Calu3 (cell line): ENCODE data around the gene LETM1. TPM values are rescaled to one million over a fixed set of nuclear protein-coding genes. Genes with fewer than 3 reads are reported as not detected.
A peak's percentile ranks its signal among the peaks of the same experiment; 100 is the strongest.

Source experiments
- BruUV-seq: library from RNA; stranded (reverse); fragments of 400-500 nt; replicated peaks from 2 replicates; lab custom pipeline; 2021; lab: Mats Ljungman, UMichigan
- CTCF ChIA-PET: fragments of 300-600 bp; sonication (Branson Sonifier 250); formaldehyde crosslinking; loops from one replicate; lab custom pipeline; 2022; ENCODE audit warnings: antibody characterized with exemption; lab: Charles Lee
- DNase-seq: peaks from one replicate; pipeline ENCODE4 v3.0.0; 2022
- H3K27ac Mint-ChIP-seq: one replicate; pipeline ENCODE4 v1.8.0; 2022; ENCODE audit warnings: mixed read lengths; ENCODE audit not compliant: unreplicated experiment
- H3K27me3 Mint-ChIP-seq: one replicate; pipeline ENCODE4 v1.8.0; 2022; ENCODE audit warnings: mixed read lengths; ENCODE audit not compliant: unreplicated experiment
- H3K36me3 Mint-ChIP-seq: one replicate; pipeline ENCODE4 v1.8.0; 2022; ENCODE audit warnings: mild to moderate bottlenecking, moderate library complexity, mixed read lengths; ENCODE audit not compliant: insufficient read depth, unreplicated experiment
- H3K4me1 Mint-ChIP-seq: one replicate; pipeline ENCODE4 v1.8.0; 2022; ENCODE audit warnings: mild to moderate bottlenecking, low read depth, mixed read lengths; ENCODE audit not compliant: unreplicated experiment
- H3K4me3 Mint-ChIP-seq: one replicate; pipeline ENCODE4 v1.8.0; 2022; ENCODE audit warnings: mild to moderate bottlenecking, low read depth, moderate library complexity, mixed read lengths; ENCODE audit not compliant: unreplicated experiment
- H3K9me3 Mint-ChIP-seq: one replicate; pipeline ENCODE4 v1.8.0; 2022; ENCODE audit warnings: low read depth, mixed read lengths; ENCODE audit not compliant: unreplicated experiment
- intact Hi-C: fragments of 100-400 bp; cut with micrococcal nuclease; formaldehyde crosslinking; loops from one replicate; pipeline ENCODE4 v1.10.0; 2022; ENCODE audit not compliant: unreplicated experiment
- total RNA-seq: library from RNA; stranded (reverse); gene quantifications from 2 replicates; pipeline ENCODE4 v1.2.3, GENCODE V29; 2022
- TF ChIP-seq, protein P1 (sequence below): fragments of 200-600 bp; IDR thresholded peaks from one replicate; pipeline ENCODE4 v1.8.0; 2022; ENCODE audit warnings: antibody characterized with exemption; ENCODE audit not compliant: unreplicated experiment

LETM1 gene
- total RNA-seq, 1 experiment from 2014 or later, result 47.2 TPM

DNA sequence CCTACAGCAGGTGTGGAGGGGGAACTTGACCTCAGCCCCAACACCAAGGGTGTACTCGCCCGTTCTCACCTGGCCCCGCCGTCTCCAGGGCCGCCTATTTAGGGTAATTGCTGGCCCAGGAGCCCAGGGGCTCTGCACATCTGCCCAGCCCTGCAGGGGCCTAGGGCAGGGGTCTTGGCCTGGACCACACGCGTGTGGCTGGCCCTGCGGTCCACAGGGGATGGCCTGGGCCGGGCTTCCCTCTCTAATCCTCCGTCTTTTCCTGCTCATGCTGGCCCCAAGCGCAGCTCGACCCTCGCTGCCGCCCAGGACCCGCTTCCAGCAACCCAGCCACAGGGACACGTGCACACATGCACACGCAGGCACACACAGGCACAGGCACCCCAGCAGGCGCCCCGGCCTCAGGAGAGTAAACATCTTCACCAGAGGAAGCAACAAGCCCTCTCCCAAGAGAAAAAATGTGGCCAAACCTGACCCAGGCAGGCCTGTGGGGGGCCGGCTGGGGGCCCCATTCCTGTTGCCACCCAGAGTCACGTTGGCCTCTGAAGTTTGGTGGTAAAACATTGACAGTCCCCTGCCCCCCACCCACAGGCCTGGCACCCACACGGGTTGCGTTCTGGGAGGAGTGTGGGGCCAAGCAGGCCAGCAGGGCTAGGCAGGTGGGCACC, 87.5 kb downstream of the LETM1 start:
- peaks cover 10% of the 10 kb centered on the region for H3K36me3 Mint-ChIP-seq
- H3K4me1 Mint-ChIP-seq, result peaks cover 14% of the 10 kb centered on the region
- BruUV-seq, result no TSS peak
- peak overlapping the region; percentile 46 for H3K27ac Mint-ChIP-seq
- H3K27me3 Mint-ChIP-seq, result no peaks in the 10 kb centered on the region
- peak; percentile 70 for DNase-seq
- H3K9me3 Mint-ChIP-seq, result no peaks in the 10 kb centered on the region
- CTCF ChIA-PET, result interaction anchor here (0.6 to 1.4 kb wide), 6 partner anchors 8 to 35 kb away, joined by 3 to 20 read pairs (median 6); no protein-coding TSS in a partner anchor
- intact Hi-C loops, result no loop called here
- TF ChIP-seq, protein P1, sequence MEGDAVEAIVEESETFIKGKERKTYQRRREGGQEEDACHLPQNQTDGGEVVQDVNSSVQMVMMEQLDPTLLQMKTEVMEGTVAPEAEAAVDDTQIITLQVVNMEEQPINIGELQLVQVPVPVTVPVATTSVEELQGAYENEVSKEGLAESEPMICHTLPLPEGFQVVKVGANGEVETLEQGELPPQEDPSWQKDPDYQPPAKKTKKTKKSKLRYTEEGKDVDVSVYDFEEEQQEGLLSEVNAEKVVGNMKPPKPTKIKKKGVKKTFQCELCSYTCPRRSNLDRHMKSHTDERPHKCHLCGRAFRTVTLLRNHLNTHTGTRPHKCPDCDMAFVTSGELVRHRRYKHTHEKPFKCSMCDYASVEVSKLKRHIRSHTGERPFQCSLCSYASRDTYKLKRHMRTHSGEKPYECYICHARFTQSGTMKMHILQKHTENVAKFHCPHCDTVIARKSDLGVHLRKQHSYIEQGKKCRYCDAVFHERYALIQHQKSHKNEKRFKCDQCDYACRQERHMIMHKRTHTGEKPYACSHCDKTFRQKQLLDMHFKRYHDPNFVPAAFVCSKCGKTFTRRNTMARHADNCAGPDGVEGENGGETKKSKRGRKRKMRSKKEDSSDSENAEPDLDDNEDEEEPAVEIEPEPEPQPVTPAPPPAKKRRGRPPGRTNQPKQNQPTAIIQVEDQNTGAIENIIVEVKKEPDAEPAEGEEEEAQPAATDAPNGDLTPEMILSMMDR, result no peak
- peak overlapping the region; percentile 62 for H3K4me3 Mint-ChIP-seq

DNA sequence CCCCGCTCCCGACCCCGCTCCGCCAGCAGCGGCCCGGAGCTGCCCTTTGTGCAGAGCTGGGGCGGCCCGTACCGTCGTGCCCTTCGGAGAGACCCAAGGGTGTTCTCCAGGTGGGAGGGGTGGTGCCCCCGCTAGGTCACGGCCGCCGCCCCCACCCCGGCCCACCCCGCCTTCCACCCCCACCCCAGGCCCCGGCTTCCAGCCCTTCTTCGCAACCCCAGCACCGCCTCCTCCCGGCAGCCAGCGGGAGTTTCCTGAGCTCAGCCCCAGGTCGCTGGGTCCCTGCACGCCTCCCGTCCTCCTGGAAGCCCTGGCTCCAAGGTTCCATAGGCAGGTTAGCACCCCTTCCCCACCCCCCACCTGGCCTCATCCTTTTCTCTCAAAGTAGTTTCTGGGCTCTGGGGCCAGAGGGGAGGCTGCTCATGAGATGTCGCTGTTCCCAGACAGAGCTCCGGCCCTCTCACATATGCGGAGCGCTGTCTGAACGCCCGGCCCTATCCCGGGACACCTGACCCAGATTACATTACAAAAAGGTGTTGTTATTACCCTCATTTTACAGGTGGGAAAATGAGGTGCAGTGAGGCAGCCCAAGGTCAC, 88.1 kb downstream of the LETM1 start:
- CTCF ChIA-PET, result interaction anchor here (0.6 to 1.4 kb wide), 8 partner anchors 9 to 47 kb away, joined by 3 to 20 read pairs (median 6); partner anchors contain the start of genes TACC3 and TMEM129
- no TSS peak for BruUV-seq
- intact Hi-C loops, result no loop called here
- H3K27me3 Mint-ChIP-seq, result no peaks in the 10 kb centered on the region
- DNase-seq, result peak; percentile 75
- peak overlapping the region; percentile 62 for H3K4me3 Mint-ChIP-seq
- TF ChIP-seq, protein P1, result no peak
- peaks cover 14% of the 10 kb centered on the region for H3K4me1 Mint-ChIP-seq
- H3K9me3 Mint-ChIP-seq, result no peaks in the 10 kb centered on the region
- H3K36me3 Mint-ChIP-seq, result peaks cover 10% of the 10 kb centered on the region
- no peak overlapping the region for H3K27ac Mint-ChIP-seq

DNA sequence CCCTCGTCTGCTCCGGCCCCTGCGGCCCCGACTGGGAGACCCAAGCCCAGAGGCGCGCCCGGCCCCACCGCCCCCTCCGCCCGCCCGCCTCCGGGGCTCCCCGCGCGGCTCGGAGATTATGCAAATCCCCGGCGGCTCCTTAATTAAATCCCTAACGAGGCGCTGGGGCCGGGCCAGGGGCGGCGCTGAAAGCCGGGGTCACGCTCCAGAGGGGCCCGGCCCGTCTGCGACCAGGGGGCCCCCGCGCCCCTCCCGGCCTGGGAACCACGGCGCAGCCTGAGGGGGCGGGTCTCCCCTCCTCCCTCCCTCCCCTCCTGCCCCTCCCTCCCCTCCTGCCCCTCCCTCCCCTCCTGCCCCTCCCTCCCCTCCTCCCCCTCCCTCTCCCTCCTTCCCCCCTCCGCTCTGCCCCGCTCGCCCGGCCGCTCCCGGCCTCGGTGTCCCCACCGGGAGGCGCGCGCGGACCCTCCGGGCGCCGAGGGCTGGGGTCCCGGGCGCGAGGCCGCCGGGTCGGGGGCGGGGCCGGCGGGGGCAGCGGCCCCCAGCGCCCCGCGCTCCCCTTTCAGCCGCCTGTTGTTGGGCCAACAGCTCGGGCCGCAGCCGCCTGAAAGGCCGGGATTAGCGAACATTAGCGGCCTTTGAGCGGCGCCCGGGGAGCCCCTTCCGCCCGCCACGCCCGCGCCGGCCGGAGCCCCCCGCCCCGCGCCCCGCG, 88.7 kb downstream of the LETM1 start:
- Mint-ChIP-seq H3K27me3 (peaks cover 4% of the 10 kb centered on the region), H3K27ac (no peak overlapping the region), H3K36me3 (peaks cover 10% of the 10 kb centered on the region), H3K4me1 (peaks cover 14% of the 10 kb centered on the region), H3K9me3 (no peaks in the 10 kb centered on the region), H3K4me3 (peak overlapping the region; percentile 62)
- CTCF ChIA-PET, result interaction anchor here (0.7 to 1.4 kb wide), 5 partner anchors 10 to 46 kb away, joined by 3 to 20 read pairs (median 6); partner anchors contain the start of genes TACC3 and TMEM129
- intact Hi-C loops, result no loop called here
- peak; percentile 41 for DNase-seq
- TF ChIP-seq, protein P1, result no peak
- BruUV-seq, result no TSS peak

DNA sequence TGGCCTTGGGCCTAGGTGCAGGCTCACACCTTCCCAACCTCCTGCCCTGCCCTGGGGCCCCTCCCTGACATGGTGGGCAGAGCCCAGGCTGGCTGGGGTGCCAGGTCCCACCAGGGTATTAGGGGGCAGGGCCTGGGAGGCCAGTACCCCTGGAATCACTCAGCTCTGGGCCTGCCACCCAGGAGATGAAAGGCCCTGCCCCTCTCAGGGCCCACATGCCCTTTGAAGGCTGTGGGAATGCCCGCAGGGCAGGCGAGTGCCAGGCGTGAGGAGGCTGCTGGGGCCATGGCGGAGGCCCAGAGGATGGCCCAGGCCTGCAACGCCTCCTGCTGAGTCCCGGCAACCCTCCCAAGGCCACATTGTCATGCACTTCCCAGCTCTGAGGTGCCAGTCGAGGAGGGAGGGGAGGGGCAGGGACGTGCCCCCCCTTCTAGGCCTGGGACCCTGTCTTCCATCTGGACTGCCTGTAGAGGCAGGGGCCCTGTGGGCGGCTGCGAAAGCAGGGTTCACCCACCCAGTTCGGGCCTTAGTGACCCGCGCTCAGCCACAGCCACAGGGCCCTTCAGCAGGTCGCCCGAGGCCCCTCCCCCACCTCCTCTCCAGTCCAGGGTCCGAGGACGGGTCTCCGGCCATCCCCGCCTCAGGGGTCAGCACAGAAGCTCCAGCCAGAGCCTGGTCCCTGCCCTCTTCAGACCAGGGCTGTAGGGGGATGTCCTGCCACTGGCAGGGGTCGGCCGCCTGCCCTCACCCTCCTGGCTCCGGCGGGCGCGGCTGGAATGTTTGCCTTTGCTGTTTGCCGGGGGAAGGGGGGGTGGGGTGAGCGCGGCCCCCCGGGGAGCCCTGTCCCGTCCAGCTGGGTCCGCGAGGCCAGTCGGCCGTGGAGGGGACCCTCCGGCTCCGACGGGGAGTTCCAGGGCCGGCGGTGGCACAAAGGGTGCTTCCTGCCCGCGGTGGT, 89.6 kb downstream of the LETM1 start:
- DNase-seq, result no peak
- Mint-ChIP-seq H3K4me3 (no peak overlapping the region), H3K36me3 (peaks cover 10% of the 10 kb centered on the region), H3K9me3 (no peaks in the 10 kb centered on the region), H3K27me3 (peaks cover 8% of the 10 kb centered on the region), H3K27ac (no peak overlapping the region), H3K4me1 (peaks cover 14% of the 10 kb centered on the region)
- intact Hi-C loops, result no loop called here
- TF ChIP-seq, protein P1, result no peak
- no TSS peak for BruUV-seq
- CTCF ChIA-PET, result no interaction called here
